ENCODE measurements around the gene ESRRA. TPM values are rescaled to one million over a fixed set of nuclear protein-coding genes. Genes with fewer than 3 reads are reported as not detected.

Gene ESRRA
- total and polyA plus RNA-seq, 2 of the 13 experiments (the other 11 are each of a cell fraction or from before 2014, with no cell fraction given): 18.1 to 36.3 TPM

- no peak for TF ChIP-seq FOXP4 (CRISPR knock-in tag; IDR thresholded peaks at IDR 0.05)
- TF ChIP-seq ZNF335 (CRISPR knock-in tag; IDR thresholded peaks at IDR 0.05): no peak
- TF ChIP-seq ZNF143 (CRISPR knock-in tag; IDR thresholded peaks at IDR 0.05): no peak
- no peak for TF ChIP-seq ATF1 (CRISPR knock-in tag; IDR thresholded peaks at IDR 0.05)
- no peak for TF ChIP-seq ZNF800 (CRISPR knock-in tag; IDR thresholded peaks at IDR 0.05)
- TF ChIP-seq SMAD9 (CRISPR knock-in tag; IDR thresholded peaks at IDR 0.05): no peak
- TF ChIP-seq CENPT (CRISPR knock-in tag; IDR thresholded peaks at IDR 0.05; ENCODE audit: low read depth): no peak
- TF ChIP-seq MZF1 (CRISPR knock-in tag; IDR thresholded peaks at IDR 0.05; ENCODE audit: borderline replicate concordance): no peak
- no peak for TF ChIP-seq RCOR2 (CRISPR knock-in tag; IDR thresholded peaks at IDR 0.05)
- no peak for TF ChIP-seq ATF3 (CRISPR knock-in tag; IDR thresholded peaks at IDR 0.05)
- TF ChIP-seq DNMT1 (CRISPR knock-in tag; IDR thresholded peaks at IDR 0.05): no peak
- peak; percentile 17; the same call in 1 of the 2 replicates for TF ChIP-seq FOXK1 (CRISPR knock-in tag; IDR thresholded peaks at IDR 0.05; ENCODE audit: borderline replicate concordance, low read depth)
- TF ChIP-seq CBFB (CRISPR knock-in tag; IDR thresholded peaks at IDR 0.05): no peak
- TF ChIP-seq ZNF260 (CRISPR knock-in tag; IDR thresholded peaks at IDR 0.05; ENCODE audit: borderline replicate concordance, low read depth): no peak
- TF ChIP-seq TP53 (CRISPR knock-in tag; conservative IDR thresholded peaks at IDR 0.05): no peak
- TF ChIP-seq GRHL1 (CRISPR knock-in tag; conservative IDR thresholded peaks at IDR 0.05): no peak
- TF ChIP-seq JUN (CRISPR knock-in tag; IDR thresholded peaks at IDR 0.05): no peak
- no peak for TF ChIP-seq ZNF124 (CRISPR knock-in tag; IDR thresholded peaks at IDR 0.05)
- TF ChIP-seq TEF (CRISPR knock-in tag; IDR thresholded peaks at IDR 0.05): no peak
- no peak for TF ChIP-seq ZNF382 (CRISPR knock-in tag; IDR thresholded peaks at IDR 0.05; ENCODE audit: borderline replicate concordance)
- no peak for TF ChIP-seq ADNP (CRISPR knock-in tag; IDR thresholded peaks at IDR 0.05)
These were observed at the start of gene ESRRA (continued) for GRCh38 chr11:64305075-64305690.
